HUES64 (cell line): Measurements from ENCODE around the gene CCSER2.

Source experiments
- H3K27ac ChIP-seq: 2 replicates; pipeline ENCODE4 v1.7.0; 2013; ENCODE audit warnings: low read depth, low read length, inconsistent platforms
- H3K27me3 ChIP-seq: 2 replicates; pipeline ENCODE4 v1.6.1; 2013; ENCODE audit warnings: mild to moderate bottlenecking, low read length; ENCODE audit not compliant: insufficient read depth
- H3K36me3 ChIP-seq: 2 replicates; pipeline ENCODE4 v1.6.1; 2013; ENCODE audit warnings: mild to moderate bottlenecking, low read length; ENCODE audit not compliant: insufficient read depth
- H3K4me1 ChIP-seq: 2 replicates; pipeline ENCODE4 v1.6.1; 2013; ENCODE audit warnings: mild to moderate bottlenecking, low read length, moderate library complexity; ENCODE audit not compliant: insufficient read depth
- H3K4me3 ChIP-seq: 2 replicates; pipeline ENCODE4 v1.5.1; 2013; ENCODE audit warnings: mild to moderate bottlenecking, low read length, moderate library complexity
- H3K9ac ChIP-seq: 2 replicates; pipeline ENCODE4 v1.6.1; 2013; ENCODE audit warnings: mild to moderate bottlenecking, low read depth, low read length
- H3K9me3 ChIP-seq: 2 replicates; pipeline ENCODE4 v1.6.1; 2013; ENCODE audit warnings: low read depth, low read length; ENCODE audit not compliant: insufficient read depth
- WGBS: fragments of 150-250, 120-280 bp; methylation state at CpG from one replicate; pipeline ENCODE4 v1.1.7; 2013; ENCODE audit warnings: missing lambda C conversion rate; 5-methylcytosine and 5-hydroxymethylcytosine counted together

The CCSER2 gene

GRCh38 chr10:84415539-84416244, 87.3 kb downstream of the CCSER2 start:
- peaks cover 31% of the 10 kb centered on the region; the same call in 1 of the 2 replicates for H3K9me3 ChIP-seq
- no peak overlapping the region for H3K4me3 ChIP-seq
- WGBS = 93% methylated on average over 10 of the region's 10 CpGs

GRCh38 chr10:84416245-84416555, 87.8 kb downstream of the CCSER2 start:
- peaks cover 7% of the 10 kb centered on the region; the same call in 1 of the 2 replicates for H3K4me1 ChIP-seq
- 100% methylated on average over 2 of the region's 2 CpGs for WGBS
- no peak overlapping the region for H3K27ac ChIP-seq
- H3K36me3 ChIP-seq = no peaks in the 10 kb centered on the region
- H3K9me3 ChIP-seq = peaks cover 34% of the 10 kb centered on the region; the same call in 1 of the 2 replicates
- no peak overlapping the region for H3K9ac ChIP-seq
- no peak overlapping the region for H3K4me3 ChIP-seq
- no peaks in the 10 kb centered on the region for H3K27me3 ChIP-seq

More at GRCh38 chr10:84415539-84416244, 87.3 kb downstream of the CCSER2 start:
- no peaks in the 10 kb centered on the region for H3K36me3 ChIP-seq
- no peaks in the 10 kb centered on the region for H3K27me3 ChIP-seq
- peaks cover 7% of the 10 kb centered on the region; the same call in 1 of the 2 replicates for H3K4me1 ChIP-seq
- H3K9ac ChIP-seq = no peak overlapping the region
- no peak overlapping the region for H3K27ac ChIP-seq

- H3K9ac ChIP-seq = no peak overlapping the region
- H3K4me1 ChIP-seq = peaks cover 11% of the 10 kb centered on the region; the same call in 1 of the 2 replicates
- WGBS = no CpG with 5 or more reads among the region's 1 CpG
- H3K27me3 ChIP-seq = no peaks in the 10 kb centered on the region
- H3K4me3 ChIP-seq = no peak overlapping the region
- H3K27ac ChIP-seq = no peak overlapping the region
- no peaks in the 10 kb centered on the region; the same call in 1 of the 2 replicates for H3K36me3 ChIP-seq
- H3K9me3 ChIP-seq = peaks cover 6% of the 10 kb centered on the region; the same call in 1 of the 2 replicates
Measured at GRCh38 chr10:84423719-84424118, 95.3 kb downstream of the CCSER2 start.

- peak overlapping the region; percentile 15; the same call in 1 of the 2 replicates for H3K9ac ChIP-seq
- H3K36me3 ChIP-seq = no peaks in the 10 kb centered on the region; the same call in 1 of the 2 replicates
Measured at GRCh38 chr10:84424731-84425167, 96.4 kb downstream of the CCSER2 start.

GRCh38 chr10:84427903-84428650, 99.7 kb downstream of the CCSER2 start:
- H3K9ac ChIP-seq = no peak overlapping the region
- H3K36me3 ChIP-seq = no peaks in the 10 kb centered on the region; the same call in 1 of the 2 replicates
- no peak overlapping the region for H3K4me3 ChIP-seq
- H3K27me3 ChIP-seq = no peaks in the 10 kb centered on the region
- no peak overlapping the region for H3K27ac ChIP-seq
- H3K9me3 ChIP-seq = no peaks in the 10 kb centered on the region
- H3K4me1 ChIP-seq = peaks cover 11% of the 10 kb centered on the region; the same call in 1 of the 2 replicates
- WGBS = 91% methylated on average over 5 of the region's 5 CpGs

More at GRCh38 chr10:84424731-84425167, 96.4 kb downstream of the CCSER2 start:
- Histone ChIP-seq H3K4me3 (no peak overlapping the region), H3K27me3 (no peaks in the 10 kb centered on the region), H3K9me3 (peaks cover 6% of the 10 kb centered on the region; the same call in 1 of the 2 replicates), H3K27ac (peak overlapping the region; percentile 9; the same call in 1 of the 2 replicates), H3K4me1 (peaks cover 11% of the 10 kb centered on the region; the same call in 1 of the 2 replicates)
- WGBS = 71% methylated on average over 3 of the region's 3 CpGs

- no peaks in the 10 kb centered on the region for H3K27me3 ChIP-seq
- H3K9me3 ChIP-seq = no peaks in the 10 kb centered on the region
- H3K36me3 ChIP-seq = no peaks in the 10 kb centered on the region; the same call in 1 of the 2 replicates
- 98% methylated on average over 2 of the region's 2 CpGs for WGBS
- no peak overlapping the region for H3K4me3 ChIP-seq
- peaks cover 11% of the 10 kb centered on the region; the same call in 1 of the 2 replicates for H3K4me1 ChIP-seq
- H3K9ac ChIP-seq = no peak overlapping the region
- no peak overlapping the region for H3K27ac ChIP-seq
Measured at GRCh38 chr10:84428711-84429110, 100.3 kb downstream of the CCSER2 start.

- Histone ChIP-seq H3K9ac (no peak overlapping the region), H3K9me3 (no peaks in the 10 kb centered on the region), H3K4me3 (no peak overlapping the region), H3K36me3 (no peaks in the 10 kb centered on the region; the same call in 1 of the 2 replicates), H3K27me3 (no peaks in the 10 kb centered on the region), H3K4me1 (peaks cover 4% of the 10 kb centered on the region; the same call in 1 of the 2 replicates), H3K27ac (no peak overlapping the region)
- 77% methylated on average over 2 of the region's 2 CpGs for WGBS
Measured at GRCh38 chr10:84429926-84430520, 101.6 kb downstream of the CCSER2 start.

GRCh38 chr10:84432891-84433290, 104.5 kb downstream of the CCSER2 start:
- Histone ChIP-seq H3K4me3 (no peak overlapping the region), H3K4me1 (no peaks in the 10 kb centered on the region; the same call in 1 of the 2 replicates)
- 95% methylated on average over 4 of the region's 5 CpGs for WGBS

GRCh38 chr10:84440781-84441180, 112.4 kb downstream of the CCSER2 start:
- H3K4me1 ChIP-seq = no peaks in the 10 kb centered on the region
- H3K4me3 ChIP-seq = no peak overlapping the region
- H3K9me3 ChIP-seq = peaks cover 4% of the 10 kb centered on the region; the same call in 1 of the 2 replicates
- no peaks in the 10 kb centered on the region for H3K27me3 ChIP-seq
- WGBS = 100% methylated on average over 2 of the region's 2 CpGs
- peaks cover 12% of the 10 kb centered on the region; the same call in 1 of the 2 replicates for H3K36me3 ChIP-seq
- H3K27ac ChIP-seq = no peak overlapping the region
- no peak overlapping the region for H3K9ac ChIP-seq

More at GRCh38 chr10:84432891-84433290, 104.5 kb downstream of the CCSER2 start:
- Histone ChIP-seq H3K9me3 (no peaks in the 10 kb centered on the region), H3K36me3 (no peaks in the 10 kb centered on the region), H3K27ac (no peak overlapping the region), H3K9ac (no peak overlapping the region), H3K27me3 (no peaks in the 10 kb centered on the region)

- no peak overlapping the region; the same call in 1 of the 2 replicates for H3K27ac ChIP-seq
- no peaks in the 10 kb centered on the region for H3K9me3 ChIP-seq
- H3K36me3 ChIP-seq = no peaks in the 10 kb centered on the region
- no peak overlapping the region for H3K4me3 ChIP-seq
- peaks cover 14% of the 10 kb centered on the region for H3K4me1 ChIP-seq
- no peak overlapping the region for H3K9ac ChIP-seq
- WGBS = 88% methylated on average over 8 of the region's 8 CpGs
- no peaks in the 10 kb centered on the region for H3K27me3 ChIP-seq
Measured at GRCh38 chr10:84447701-84448400, 119.5 kb downstream of the CCSER2 start.
